HepG2 (cell line): ENCODE results near the gene OTOP2. TPM values are rescaled to one million over a fixed set of nuclear protein-coding genes. Genes with fewer than 3 reads are reported as not detected.
A peak's percentile ranks its signal among the peaks of the same experiment; 100 is the strongest.

Experiments used
- ARNT ChIP-seq: fragments of 450-650 bp; IDR thresholded peaks from 2 replicates; pipeline ENCODE4 v1.6.1; 2017
- BRCA1 ChIP-seq: sonication (generic); formaldehyde crosslinking; IDR thresholded peaks from 2 replicates; pipeline ENCODE4 v1.4.0; 2020; ENCODE audit warnings: missing genetic modification reagents
- ETV5 ChIP-seq: IDR thresholded peaks from 2 replicates; pipeline ENCODE4 v1.6.1; 2018; ENCODE audit warnings: missing biosample characterization, missing genetic modification reagents, inconsistent platforms, borderline replicate concordance
- FIP1L1 ChIP-seq: fragments of 200-400 bp; formaldehyde crosslinking; IDR thresholded peaks from 2 replicates; pipeline ENCODE4 v1.6.1; 2018; ENCODE audit warnings: low read depth, mild to moderate bottlenecking, low read length, moderate library complexity, borderline replicate concordance; ENCODE audit not compliant: insufficient read depth
- MAZ ChIP-seq, 2 experiments: sonication (generic) in 1 of 2; formaldehyde crosslinking in 1 of 2; IDR thresholded peaks; 2 replicates each; pipeline versions ENCODE4 v1.5.0 to v1.6.1; 2012 to 2020; ENCODE audit warnings: low read depth in 2 of 2, mild to moderate bottlenecking in 2 of 2, borderline replicate concordance in 1 of 2, improper control_type of control experiment in 1 of 2, low read length in 1 of 2, missing genetic modification reagents in 1 of 2, moderate library complexity in 1 of 2
- MIER2 ChIP-seq: IDR thresholded peaks from 2 replicates; pipeline ENCODE4 v1.6.1; 2016; ENCODE audit warnings: missing biosample characterization, missing genetic modification reagents
- MYNN ChIP-seq: sonication (generic); formaldehyde crosslinking; IDR thresholded peaks from 2 replicates; pipeline ENCODE4 v1.4.0; 2020; ENCODE audit warnings: mild to moderate bottlenecking, low read depth, missing genetic modification reagents
- NFYC ChIP-seq: IDR thresholded peaks from 2 replicates; pipeline ENCODE4 v1.6.1; 2016; ENCODE audit warnings: missing genetic modification reagents, missing compliant biosample characterization
- POLR2AphosphoS2 ChIP-seq: IDR thresholded peaks from 2 replicates; pipeline ENCODE4 v1.6.1; 2011; ENCODE audit warnings: low read depth, low read length, improper control_type of control experiment
- RARA ChIP-seq: IDR thresholded peaks from 2 replicates; pipeline ENCODE4 v1.6.1; 2016; ENCODE audit warnings: missing genetic modification reagents, missing compliant biosample characterization
- RCOR2 ChIP-seq: IDR thresholded peaks from 2 replicates; pipeline ENCODE4 v1.6.1; 2016; ENCODE audit warnings: missing biosample characterization, missing genetic modification reagents
- RNF219 ChIP-seq: sonication (generic); formaldehyde crosslinking; IDR thresholded peaks from 2 replicates; pipeline ENCODE4 v1.5.0; 2020; ENCODE audit warnings: mild to moderate bottlenecking, missing genetic modification reagents
- SNAI1 ChIP-seq: sonication (generic); formaldehyde crosslinking; IDR thresholded peaks from 2 replicates; pipeline ENCODE4 v1.5.0; 2020; ENCODE audit warnings: mild to moderate bottlenecking, missing genetic modification reagents, borderline replicate concordance
- SRSF1 ChIP-seq: fragments of 200-400 bp; formaldehyde crosslinking; optimal IDR thresholded peaks from 2 replicates; pipeline ENCODE3; 2017; ENCODE audit warnings: mild to moderate bottlenecking, low read depth, low read length, moderate library complexity
- YY1 ChIP-seq: IDR thresholded peaks from 2 replicates; pipeline ENCODE4 v1.6.1; 2011; ENCODE audit warnings: low read length, low read depth, moderate library complexity, mild to moderate bottlenecking; ENCODE audit not compliant: insufficient read depth, insufficient replicate concordance
- ZNF263 ChIP-seq: sonication (generic); formaldehyde crosslinking; IDR thresholded peaks from 2 replicates; pipeline ENCODE4 v1.4.0; 2020; ENCODE audit warnings: missing genetic modification reagents
- ZNF547 ChIP-seq: sonication (generic); formaldehyde crosslinking; IDR thresholded peaks from 2 replicates; pipeline ENCODE4 v1.5.1; 2020; ENCODE audit warnings: mild to moderate bottlenecking, missing genetic modification reagents
- ZNF567 ChIP-seq: sonication (generic); formaldehyde crosslinking; IDR thresholded peaks from 2 replicates; pipeline ENCODE4 v1.8.1; 2023; ENCODE audit warnings: mild to moderate bottlenecking, missing genetic modification reagents, borderline replicate concordance
- ZNF773 ChIP-seq: sonication (generic); formaldehyde crosslinking; IDR thresholded peaks from 2 replicates; pipeline ENCODE4 v1.4.0; 2020; ENCODE audit warnings: missing genetic modification reagents, borderline replicate concordance
- ZNF792 ChIP-seq: IDR thresholded peaks from 2 replicates; pipeline ENCODE4 v1.6.1; 2016
- ZSCAN30 ChIP-seq: sonication (generic); formaldehyde crosslinking; IDR thresholded peaks from 2 replicates; pipeline ENCODE4 v1.5.0; 2020; ENCODE audit warnings: mild to moderate bottlenecking, missing genetic modification reagents
- polyA plus RNA-seq, 8 experiments: library from polyadenylated mRNA; depleted of rRNA in 3 of 8; stranded (reverse) in 7 of 8; unstranded in 1 of 8; fragments of >200 nt; fragmentation: Illumina TruSeq in 4 of 8; extraction: Trizol in 4 of 8; gene quantifications; 2 replicates each; pipeline versions ENCODE4 v1.2.1 to v1.2.3, GENCODE V29; 2011 to 2016; ENCODE audit warnings: low read depth in 4 of 8, missing spikeins in 1 of 8, mixed read lengths in 1 of 8; ENCODE audit not compliant: insufficient read depth in 1 of 8
- total RNA-seq, 5 experiments: library from RNA; depleted of rRNA; stranded (reverse); fragments of >200 nt; fragmentation: Illumina TruSeq; extraction: Trizol; gene quantifications; 2 replicates each; pipeline ENCODE4 v1.2.3, GENCODE V29; 2016; ENCODE audit warnings: low read depth in 1 of 5
- TF ChIP-seq, protein P1 (sequence below): sonication (generic); formaldehyde crosslinking; IDR thresholded peaks from 2 replicates; pipeline ENCODE4 v1.9.0; 2021; ENCODE audit warnings: missing genetic modification reagents, borderline replicate concordance
- TF ChIP-seq, protein P2 (sequence below): sonication (generic); formaldehyde crosslinking; IDR thresholded peaks from 2 replicates; pipeline ENCODE4 v1.4.0; 2020; ENCODE audit warnings: missing genetic modification reagents

Gene OTOP2
- total and polyA plus RNA-seq, 2 of the 13 experiments (the other 11 are each of a cell fraction or from before 2014, with no cell fraction given) = not detected

DNA sequence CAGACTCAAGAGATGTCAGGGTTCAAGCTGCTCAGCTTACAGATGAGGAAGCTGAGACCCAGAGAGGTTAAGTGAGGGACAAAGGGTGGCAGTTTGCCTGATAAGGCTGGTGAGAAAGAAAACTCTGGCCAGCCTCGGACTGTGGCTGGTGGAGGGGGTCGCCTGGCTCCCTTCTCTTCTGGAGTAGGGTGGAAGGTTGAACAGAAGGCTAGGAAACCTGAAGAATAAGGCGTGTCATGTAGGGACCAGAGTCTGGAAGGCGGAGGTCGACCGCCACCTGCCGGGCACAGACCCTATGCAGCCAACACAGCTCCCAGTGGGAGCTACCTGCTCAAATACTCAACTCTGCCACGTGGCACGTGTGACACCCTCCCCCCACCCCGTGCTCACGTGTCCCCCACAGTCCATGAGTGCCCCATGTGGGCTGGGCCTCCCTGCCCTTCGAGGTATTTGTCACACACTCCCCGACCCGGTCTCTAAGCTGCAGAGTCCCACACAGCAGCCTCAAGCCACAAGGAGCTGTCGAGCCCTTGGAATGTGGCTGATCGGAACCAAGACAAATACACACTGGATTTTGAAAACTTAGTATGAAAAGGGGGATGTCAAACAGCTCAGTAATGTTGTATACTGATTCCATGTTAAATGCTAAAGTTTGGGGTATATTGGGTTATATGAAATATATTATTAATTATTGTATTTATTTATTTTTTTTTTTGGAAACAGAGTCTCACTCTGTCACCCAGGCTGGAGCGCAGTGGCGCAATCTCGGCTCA, 36.7 kb downstream of the OTOP2 start (continued):
- TF ChIP-seq, protein P1, sequence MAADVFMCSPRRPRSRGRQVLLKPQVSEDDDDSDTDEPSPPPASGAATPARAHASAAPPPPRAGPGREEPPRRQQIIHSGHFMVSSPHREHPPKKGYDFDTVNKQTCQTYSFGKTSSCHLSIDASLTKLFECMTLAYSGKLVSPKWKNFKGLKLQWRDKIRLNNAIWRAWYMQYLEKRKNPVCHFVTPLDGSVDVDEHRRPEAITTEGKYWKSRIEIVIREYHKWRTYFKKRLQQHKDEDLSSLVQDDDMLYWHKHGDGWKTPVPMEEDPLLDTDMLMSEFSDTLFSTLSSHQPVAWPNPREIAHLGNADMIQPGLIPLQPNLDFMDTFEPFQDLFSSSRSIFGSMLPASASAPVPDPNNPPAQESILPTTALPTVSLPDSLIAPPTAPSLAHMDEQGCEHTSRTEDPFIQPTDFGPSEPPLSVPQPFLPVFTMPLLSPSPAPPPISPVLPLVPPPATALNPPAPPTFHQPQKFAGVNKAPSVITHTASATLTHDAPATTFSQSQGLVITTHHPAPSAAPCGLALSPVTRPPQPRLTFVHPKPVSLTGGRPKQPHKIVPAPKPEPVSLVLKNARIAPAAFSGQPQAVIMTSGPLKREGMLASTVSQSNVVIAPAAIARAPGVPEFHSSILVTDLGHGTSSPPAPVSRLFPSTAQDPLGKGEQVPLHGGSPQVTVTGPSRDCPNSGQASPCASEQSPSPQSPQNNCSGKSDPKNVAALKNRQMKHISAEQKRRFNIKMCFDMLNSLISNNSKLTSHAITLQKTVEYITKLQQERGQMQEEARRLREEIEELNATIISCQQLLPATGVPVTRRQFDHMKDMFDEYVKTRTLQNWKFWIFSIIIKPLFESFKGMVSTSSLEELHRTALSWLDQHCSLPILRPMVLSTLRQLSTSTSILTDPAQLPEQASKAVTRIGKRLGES = peak; percentile 29; the same call in 1 of the 2 replicates
- TF ChIP-seq YY1 = no peak
- TF ChIP-seq ZNF792 (CRISPR knock-in tag) = peak; percentile 80; the same call in 1 of the 2 replicates
- no peak for TF ChIP-seq MAZ (IDR thresholded peaks at IDR 0.05; ENCODE audit: borderline replicate concordance, low read depth, low read length)
- TF ChIP-seq MAZ (CRISPR knock-in tag; IDR thresholded peaks at IDR 0.05; ENCODE audit: low read depth) = peak; percentile 68; the same call in 1 of the 2 replicates
- no peak for TF ChIP-seq RNF219 (CRISPR knock-in tag)
- TF ChIP-seq ZNF263 = peak; percentile 50; the same call in 1 of the 2 replicates
- TF ChIP-seq RARA (CRISPR knock-in tag) = no peak
- TF ChIP-seq MIER2 (CRISPR knock-in tag) = peak; percentile 76
- TF ChIP-seq, protein P2, sequence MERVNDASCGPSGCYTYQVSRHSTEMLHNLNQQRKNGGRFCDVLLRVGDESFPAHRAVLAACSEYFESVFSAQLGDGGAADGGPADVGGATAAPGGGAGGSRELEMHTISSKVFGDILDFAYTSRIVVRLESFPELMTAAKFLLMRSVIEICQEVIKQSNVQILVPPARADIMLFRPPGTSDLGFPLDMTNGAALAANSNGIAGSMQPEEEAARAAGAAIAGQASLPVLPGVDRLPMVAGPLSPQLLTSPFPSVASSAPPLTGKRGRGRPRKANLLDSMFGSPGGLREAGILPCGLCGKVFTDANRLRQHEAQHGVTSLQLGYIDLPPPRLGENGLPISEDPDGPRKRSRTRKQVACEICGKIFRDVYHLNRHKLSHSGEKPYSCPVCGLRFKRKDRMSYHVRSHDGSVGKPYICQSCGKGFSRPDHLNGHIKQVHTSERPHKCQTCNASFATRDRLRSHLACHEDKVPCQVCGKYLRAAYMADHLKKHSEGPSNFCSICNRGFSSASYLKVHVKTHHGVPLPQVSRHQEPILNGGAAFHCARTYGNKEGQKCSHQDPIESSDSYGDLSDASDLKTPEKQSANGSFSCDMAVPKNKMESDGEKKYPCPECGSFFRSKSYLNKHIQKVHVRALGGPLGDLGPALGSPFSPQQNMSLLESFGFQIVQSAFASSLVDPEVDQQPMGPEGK = peak; percentile 91
- TF ChIP-seq ZNF547 (CRISPR knock-in tag) = no peak; the same call in 1 of the 2 replicates
- TF ChIP-seq ETV5 (CRISPR knock-in tag) = peak; percentile 54
- TF ChIP-seq SNAI1 = no peak
- peak; percentile 30; the same call in 1 of the 2 replicates for TF ChIP-seq NFYC
- TF ChIP-seq POLR2AphosphoS2 = no peak
- TF ChIP-seq SRSF1 = no peak
- TF ChIP-seq ARNT = no peak
- no peak for TF ChIP-seq RCOR2 (CRISPR knock-in tag)
- TF ChIP-seq ZNF773 = peak; percentile 72; the same call in 1 of the 2 replicates
- no peak for TF ChIP-seq BRCA1 (CRISPR knock-in tag)
- TF ChIP-seq FIP1L1 = no peak
- TF ChIP-seq ZSCAN30 = no peak
- TF ChIP-seq MYNN = 0 out of 2 replicates have a peak, but pooled peaks have one; percentile 35
- TF ChIP-seq ZNF567 (CRISPR knock-in tag) = no peak
